NCI-H82 (cell line): ENCODE data around the gene MINAR1.

Source experiments
- DNase-seq: peaks from one replicate; lab custom pipeline; 2025; lab: John Stamatoyannopoulos, UW

Gene MINAR1

DNA sequence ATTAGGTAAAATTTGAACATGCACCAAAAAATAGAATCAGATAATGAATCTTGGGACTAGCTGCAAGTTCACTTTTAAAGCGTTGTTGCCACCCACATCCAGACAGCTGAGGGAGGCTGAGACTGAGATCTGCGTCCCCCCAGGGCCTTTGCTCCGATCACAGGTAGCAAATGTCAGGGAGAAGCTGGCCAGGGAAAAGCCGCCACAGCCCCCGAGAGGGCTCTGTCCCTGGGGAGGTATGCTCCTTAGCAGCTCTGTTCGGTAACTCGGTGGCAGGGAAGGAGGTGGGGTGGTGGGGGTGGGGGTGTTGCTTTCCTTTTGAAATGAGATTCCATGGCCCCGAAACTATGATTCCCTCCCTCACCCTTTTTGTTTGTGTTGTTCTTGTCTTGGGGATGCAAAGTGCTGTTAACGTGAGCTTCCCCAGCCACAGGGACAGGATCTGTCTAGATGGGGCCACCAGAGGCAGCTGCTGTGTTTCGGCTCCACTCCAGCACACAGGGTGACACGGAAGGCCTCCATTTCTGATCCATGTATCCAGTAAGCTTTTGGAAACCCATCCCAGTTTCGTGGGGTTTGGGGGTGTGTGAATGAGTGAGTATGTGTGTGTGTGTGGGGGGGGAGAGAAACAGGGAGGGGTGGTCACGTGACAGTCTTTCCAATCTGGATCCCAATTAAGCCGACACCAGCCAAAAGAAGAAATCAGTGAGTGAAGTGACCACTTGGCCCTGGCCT, 1.1 kb upstream of the MINAR1 start:
- no peak for DNase-seq

DNA sequence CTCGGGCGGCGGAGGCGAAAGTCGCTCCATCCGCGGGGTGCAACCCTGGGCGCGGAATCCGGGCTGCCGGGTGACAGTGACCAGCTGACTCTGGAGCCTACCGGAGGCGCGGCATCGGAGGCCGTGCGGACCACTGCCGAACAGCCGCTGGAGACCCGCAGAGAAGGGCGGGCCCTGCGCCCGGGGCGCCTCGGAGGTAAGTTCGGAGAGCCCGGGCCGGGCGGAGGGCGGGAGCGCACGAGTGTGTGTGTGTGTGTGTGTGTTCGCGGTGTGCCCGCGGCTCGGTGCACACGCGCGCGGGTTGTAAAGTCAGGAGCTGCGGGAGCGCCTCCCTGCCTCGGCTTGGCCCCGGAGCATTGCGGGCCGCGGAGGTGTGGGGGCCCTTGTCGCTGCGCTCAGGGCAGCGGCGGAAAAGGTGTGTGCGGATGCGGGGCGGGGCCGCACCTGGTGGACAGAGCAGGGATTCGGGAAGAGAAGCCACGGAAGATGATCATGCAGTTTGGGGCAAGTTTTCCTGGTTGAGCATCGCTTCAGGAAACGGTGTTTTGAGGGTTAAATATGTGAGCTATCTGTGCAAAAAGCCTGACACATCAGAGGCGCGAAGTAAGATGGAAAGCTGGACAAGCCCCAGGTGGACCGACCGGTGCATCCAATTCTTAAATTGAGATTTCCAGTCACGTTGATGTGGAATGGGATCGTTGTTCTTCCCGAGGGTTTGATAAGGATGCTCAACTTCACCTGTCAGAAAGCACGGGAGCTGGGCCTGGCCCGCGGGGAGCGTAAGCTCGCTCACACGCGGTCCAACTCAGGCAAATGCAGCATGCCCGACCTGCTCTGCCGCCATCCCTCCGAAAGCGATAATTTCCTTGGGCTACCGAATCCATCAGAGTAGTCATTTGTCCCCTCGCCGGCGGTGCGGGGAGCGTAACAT, 474 bp downstream of the MINAR1 start:
- no peak for DNase-seq

GRCh38 chr15:79433276-79433990, 1.3 kb downstream of the MINAR1 start:
- peak; percentile 29 for DNase-seq

DNA sequence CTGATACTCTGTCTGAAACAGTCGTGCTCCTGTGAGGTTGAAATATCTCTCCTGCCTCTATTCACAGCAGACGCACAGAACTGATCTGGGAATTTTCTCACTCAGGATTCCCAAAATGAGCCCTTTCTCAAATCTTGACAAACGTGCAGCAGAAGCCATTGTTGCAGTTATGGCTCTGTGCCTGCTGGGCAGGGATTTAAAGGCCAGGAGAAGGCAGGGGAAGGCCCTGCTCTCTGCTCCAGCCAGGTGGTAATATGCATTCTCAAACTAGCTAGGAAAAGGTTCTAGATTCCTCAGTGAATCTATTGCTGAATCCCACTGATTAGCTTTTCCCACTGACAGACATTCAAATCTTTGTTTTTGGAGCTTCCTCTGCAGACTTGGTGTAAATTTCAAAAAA, 2.2 kb downstream of the MINAR1 start:
- no peak for DNase-seq

GRCh38 chr15:79436037-79436780, 4.1 kb downstream of the MINAR1 start:
- no peak for DNase-seq

GRCh38 chr15:79437275-79438000, 5.3 kb downstream of the MINAR1 start:
- DNase-seq = no peak

DNA sequence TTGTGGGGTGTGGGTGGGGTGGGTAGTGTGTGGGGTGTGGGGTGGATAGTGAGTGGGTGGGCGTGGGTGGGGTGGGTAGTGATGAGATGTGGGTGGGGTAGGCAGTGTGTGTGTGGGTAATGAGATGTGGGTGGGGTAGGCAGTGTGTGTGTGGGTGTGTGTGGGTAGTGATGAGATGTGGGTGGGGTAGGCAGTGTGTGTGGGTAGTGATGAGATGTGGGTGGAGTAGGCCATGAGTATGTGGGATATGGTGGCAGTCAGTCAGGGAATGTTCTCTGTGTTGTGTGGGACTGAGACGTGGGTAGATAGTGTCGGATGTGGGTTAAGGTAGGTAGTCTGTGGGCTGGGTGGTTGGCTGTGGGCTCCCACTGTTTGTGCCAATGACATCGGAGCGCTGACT, 7.1 kb downstream of the MINAR1 start:
- DNase-seq = no peak

DNA sequence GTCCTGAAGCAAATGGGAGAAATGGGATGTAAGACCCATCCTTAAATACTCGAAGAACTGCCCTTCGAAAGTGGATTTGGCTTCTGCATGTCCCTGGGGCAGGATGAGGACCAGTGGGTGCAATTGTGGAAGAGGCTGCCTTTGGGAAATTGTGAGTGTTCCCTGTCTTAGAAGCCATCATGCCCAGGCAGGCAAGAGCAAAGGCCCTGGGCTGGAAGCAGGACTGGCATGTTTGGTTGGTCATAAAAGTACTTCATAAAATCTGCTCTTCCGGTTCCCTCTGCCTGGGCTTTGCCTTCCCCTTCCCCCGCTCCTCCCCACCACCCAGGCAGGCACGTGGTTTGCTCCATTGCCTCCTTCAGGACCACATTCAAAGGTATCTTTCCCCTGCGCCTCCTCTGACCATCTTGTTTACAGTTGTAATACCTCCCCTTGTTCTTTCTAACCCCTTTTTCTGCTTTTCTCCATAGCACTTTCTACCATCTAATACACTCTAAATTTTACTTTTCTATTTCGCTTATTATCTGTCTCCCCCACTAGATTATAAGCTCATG, 8.3 kb downstream of the MINAR1 start:
- DNase-seq = no peak

GRCh38 chr15:79442911-79443310, 10.8 kb downstream of the MINAR1 start:
- peak; percentile 58 for DNase-seq

DNA sequence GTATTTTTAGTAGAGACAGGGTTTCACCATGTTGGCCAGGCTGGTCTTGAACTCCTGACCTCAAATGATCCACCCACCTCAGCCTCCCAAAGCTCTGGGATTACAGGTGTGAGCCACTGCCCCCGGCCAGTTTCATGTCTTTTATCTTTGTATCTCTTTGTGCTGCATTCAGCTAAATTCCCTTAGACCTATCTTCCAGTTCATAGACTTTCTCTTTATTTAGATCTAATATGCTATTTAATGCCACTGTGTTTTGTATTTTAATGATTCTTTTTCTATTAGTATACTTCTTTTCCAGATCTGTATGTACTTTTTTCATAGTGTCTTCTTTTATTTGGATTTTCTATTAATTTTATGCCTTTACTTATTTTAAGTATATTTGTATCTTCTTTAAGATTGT, 14.9 kb downstream of the MINAR1 start:
- DNase-seq = no peak

- peak; percentile 63 for DNase-seq
These were observed 18.5 kb downstream of the MINAR1 start for GRCh38 chr15:79450648-79451047.

DNA sequence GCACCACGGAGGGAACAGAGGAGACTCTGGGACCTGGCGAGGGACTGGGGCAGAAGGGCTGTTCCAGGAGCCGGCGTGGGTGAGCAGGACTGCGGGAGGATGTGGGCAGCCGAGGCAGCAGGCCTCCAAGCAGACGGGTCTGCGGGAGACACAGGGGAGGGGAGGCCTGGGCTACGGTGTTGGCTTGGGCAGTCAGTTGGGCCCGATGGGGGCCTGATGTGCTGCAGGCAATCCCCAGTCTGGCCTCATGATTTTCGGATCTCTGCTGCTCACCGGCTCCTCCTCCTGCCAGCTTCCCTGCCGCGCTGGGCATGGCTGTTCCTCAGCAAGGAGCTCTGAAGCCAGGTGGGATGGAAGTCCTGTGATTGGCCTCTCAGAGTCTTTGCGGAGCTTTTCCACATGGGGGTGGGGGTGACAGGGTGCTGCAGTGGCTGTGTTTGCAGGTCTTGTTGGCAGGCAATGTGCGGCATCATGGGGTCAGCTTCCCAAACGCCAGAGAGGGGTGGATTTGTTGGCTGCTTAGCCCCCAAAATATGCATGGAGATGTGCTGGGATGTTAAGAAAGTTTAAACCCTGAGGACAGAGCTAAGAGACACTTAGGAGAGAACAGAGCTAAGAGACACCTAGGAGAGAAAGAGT, 19.3 kb downstream of the MINAR1 start:
- peak; percentile 11 for DNase-seq

GRCh38 chr15:79452244-79453051, 20.3 kb downstream of the MINAR1 start:
- no peak for DNase-seq

GRCh38 chr15:79453446-79453845, 21.3 kb downstream of the MINAR1 start:
- no peak for DNase-seq

- DNase-seq = no peak
These were observed 21.9 kb downstream of the MINAR1 start for GRCh38 chr15:79454063-79454462.

- no peak for DNase-seq
These were observed 23.2 kb downstream of the MINAR1 start for GRCh38 chr15:79455361-79455760.

DNA sequence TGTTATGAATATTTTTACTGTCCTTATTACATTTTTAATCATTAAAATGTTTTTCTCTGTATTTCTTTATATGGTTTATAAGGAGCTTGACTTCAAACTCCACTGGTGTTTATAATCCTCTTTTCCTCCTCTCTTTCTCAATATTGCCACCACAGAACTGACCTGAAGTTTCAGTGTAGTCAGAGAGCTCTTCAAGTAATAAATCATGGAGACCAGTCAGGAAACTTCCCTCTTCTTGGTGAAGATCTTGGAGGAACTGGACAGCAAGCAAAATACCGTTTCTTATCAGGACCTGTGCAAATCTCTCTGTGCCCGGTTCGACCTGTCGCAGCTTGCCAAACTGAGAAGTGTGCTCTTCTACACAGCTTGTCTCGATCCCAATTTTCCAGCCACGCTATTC, 23.8 kb downstream of the MINAR1 start:
- DNase-seq = no peak

DNA sequence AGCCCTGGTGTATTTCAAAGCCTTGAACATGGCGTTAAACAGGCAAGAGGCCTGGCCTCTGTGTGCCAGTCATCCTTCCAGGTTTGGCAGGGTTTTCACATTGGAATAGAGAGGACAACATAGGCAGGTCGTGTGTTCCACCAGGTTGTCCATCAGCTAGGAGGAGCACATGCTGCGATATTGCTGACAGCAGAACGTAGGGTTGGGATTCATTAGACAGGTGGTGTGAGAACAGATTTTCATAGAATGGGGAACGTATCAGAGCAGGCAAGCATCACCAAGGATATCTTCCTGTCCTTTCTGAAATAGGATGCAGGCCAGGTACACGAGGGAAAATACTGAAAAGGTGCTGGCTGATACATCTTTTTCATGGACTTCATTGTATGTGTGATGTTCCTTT, 26.4 kb downstream of the MINAR1 start:
- no peak for DNase-seq

DNA sequence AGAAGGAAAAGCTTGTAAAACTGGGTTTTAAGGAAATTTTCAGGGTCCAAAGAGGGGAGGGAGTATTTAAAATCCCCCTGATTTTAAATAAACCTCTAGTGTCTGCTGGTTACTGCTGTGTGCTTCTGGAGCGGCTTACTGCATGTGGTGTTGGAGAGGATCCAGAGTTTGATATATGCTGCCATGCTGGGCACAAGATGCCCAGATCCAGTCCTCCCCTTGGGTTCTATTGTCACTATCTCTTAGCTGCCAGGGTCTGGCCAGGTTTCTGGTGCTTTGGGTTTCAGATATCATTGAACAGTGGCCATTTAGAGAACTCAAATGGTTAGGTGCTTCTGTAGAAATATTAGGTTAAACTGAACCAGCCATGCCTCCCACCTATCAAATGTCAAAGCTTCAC, 27.5 kb downstream of the MINAR1 start:
- no peak for DNase-seq
